GM19395 (cell line): ENCODE results near the gene SSPN.
A peak's percentile ranks its signal among the peaks of the same experiment; 100 is the strongest.

Experiments used
- ATAC-seq: cut with Tn5 transposase; IDR thresholded peaks from one replicate; pipeline ENCODE4 v1.9.1; 2021; ENCODE audit warnings: mild to moderate bottlenecking, moderate library complexity; ENCODE audit not compliant: unreplicated experiment

SSPN gene

GRCh38 chr12:26281320-26281719 lies 85.9 kb downstream of the SSPN start:
- ATAC-seq: no peak

- ATAC-seq: no peak
Observed at GRCh38 chr12:26282339-26282940, 87.1 kb downstream of the SSPN start.

- no peak for ATAC-seq
Observed at GRCh38 chr12:26283046-26283445, 87.7 kb downstream of the SSPN start.

GRCh38 chr12:26283617-26284016 lies 88.2 kb downstream of the SSPN start:
- ATAC-seq: no peak

GRCh38 chr12:26285401-26285800 lies 90.0 kb downstream of the SSPN start:
- ATAC-seq: no peak

GRCh38 chr12:26286186-26286585 lies 90.8 kb downstream of the SSPN start:
- ATAC-seq: no peak

GRCh38 chr12:26287671-26288381 lies 92.5 kb downstream of the SSPN start:
- ATAC-seq: no peak

- no peak for ATAC-seq
Observed at GRCh38 chr12:26290565-26290964, 95.2 kb downstream of the SSPN start.

GRCh38 chr12:26292596-26292995 lies 97.2 kb downstream of the SSPN start:
- no peak for ATAC-seq

- ATAC-seq: no peak
Observed at GRCh38 chr12:26293612-26294011, 98.2 kb downstream of the SSPN start.

GRCh38 chr12:26295001-26295400 lies 99.6 kb downstream of the SSPN start:
- no peak for ATAC-seq

- no peak for ATAC-seq
Observed at GRCh38 chr12:26297396-26298070, 102.2 kb downstream of the SSPN start.

GRCh38 chr12:26298785-26299621 lies 103.6 kb downstream of the SSPN start:
- peak; percentile 99 for ATAC-seq

GRCh38 chr12:26299751-26300150 lies 104.4 kb downstream of the SSPN start:
- no peak for ATAC-seq
